Osteoblast (primary cell): Measurements from ENCODE around the gene ADGRB3. TPM values are rescaled to one million over a fixed set of nuclear protein-coding genes. Genes with fewer than 3 reads are reported as not detected.

Experiments used
- DNase-seq: peaks from one replicate; pipeline ENCODE4 v3.0.0; 2011; ENCODE audit warnings: low spot score, mixed read lengths; ENCODE audit not compliant: insufficient read length; ENCODE audit errors: missing footprints
- H2AFZ ChIP-seq: 2 replicates; pipeline ENCODE4 v1.6.0; 2011; ENCODE audit warnings: mild to moderate bottlenecking, low read length
- H3K27ac ChIP-seq: 2 replicates; pipeline ENCODE4 v1.5.1; 2011; ENCODE audit warnings: mild to moderate bottlenecking, low read depth, low read length, moderate library complexity
- H3K27me3 ChIP-seq: 2 replicates; pipeline ENCODE4 v1.6.0; 2012; ENCODE audit warnings: mild to moderate bottlenecking, control low read depth, inconsistent platforms, low read length, moderate library complexity; ENCODE audit not compliant: insufficient read depth
- H3K36me3 ChIP-seq: 2 replicates; pipeline ENCODE4 v1.5.1; 2011; ENCODE audit warnings: mild to moderate bottlenecking, low read length, control low read depth, moderate library complexity; ENCODE audit not compliant: insufficient read depth
- H3K4me1 ChIP-seq: 2 replicates; pipeline ENCODE4 v1.5.1; 2011; ENCODE audit warnings: mild to moderate bottlenecking, low read length, control low read depth, moderate library complexity; ENCODE audit not compliant: insufficient read depth
- H3K4me2 ChIP-seq: 2 replicates; pipeline ENCODE4 v1.6.0; 2011; ENCODE audit warnings: mild to moderate bottlenecking, low read length; ENCODE audit not compliant: insufficient read depth
- H3K4me3 ChIP-seq: fragments of 200-600 bp; sonication (generic); 3 replicates; pipeline ENCODE4 v1.5.1; 2012; ENCODE audit warnings: mild to moderate bottlenecking, low read length, inconsistent platforms; ENCODE audit not compliant: insufficient read depth
- H3K79me2 ChIP-seq: 2 replicates; pipeline ENCODE4 v1.6.0; 2012; ENCODE audit warnings: mild to moderate bottlenecking, low read length, control low read depth, inconsistent platforms; ENCODE audit not compliant: insufficient read depth
- H3K9me3 ChIP-seq: 2 replicates; pipeline ENCODE4 v1.5.1; 2011; ENCODE audit warnings: low read depth, low read length, control low read depth
- H4K20me1 ChIP-seq: 2 replicates; pipeline ENCODE4 v1.6.0; 2012; ENCODE audit warnings: mild to moderate bottlenecking, low read length, control low read depth; ENCODE audit not compliant: insufficient read depth
- CTCF ChIP-seq: IDR thresholded peaks from 2 replicates; pipeline ENCODE4 v1.5.1; 2011; ENCODE audit warnings: mild to moderate bottlenecking, low read depth, low read length, moderate library complexity; ENCODE audit errors: extremely low read depth
- total RNA-seq: library from RNA; depleted of rRNA; stranded (reverse); fragments of >200 nt; gene quantifications from 2 replicates; pipeline ENCODE4 v1.2.3, GENCODE V29; 2012

The ADGRB3 gene
- total RNA-seq, 1 donor = not detected

- Histone ChIP-seq H3K27me3 (no peaks in the 10 kb centered on the region), H3K4me2 (no peak overlapping the region), H3K9me3 (no peaks in the 10 kb centered on the region), H3K36me3 (no peaks in the 10 kb centered on the region), H3K27ac (no peak overlapping the region), H3K4me1 (no peaks in the 10 kb centered on the region), H2AFZ (no peak overlapping the region), H4K20me1 (no peaks in the 10 kb centered on the region), H3K79me2 (no peaks in the 10 kb centered on the region), H3K4me3 (no peak overlapping the region)
- TF ChIP-seq CTCF = no peak
- DNase-seq = no peak
Observed at GRCh38 chr6:68774843-68775242, 139.8 kb downstream of the ADGRB3 start.

GRCh38 chr6:68776354-68776753 lies 141.3 kb downstream of the ADGRB3 start:
- Histone ChIP-seq H3K4me3 (no peak overlapping the region), H3K36me3 (no peaks in the 10 kb centered on the region), H3K4me1 (no peaks in the 10 kb centered on the region), H2AFZ (no peak overlapping the region), H4K20me1 (no peaks in the 10 kb centered on the region), H3K27ac (no peak overlapping the region), H3K27me3 (no peaks in the 10 kb centered on the region), H3K9me3 (no peaks in the 10 kb centered on the region), H3K4me2 (no peak overlapping the region), H3K79me2 (no peaks in the 10 kb centered on the region)
- no peak for DNase-seq
- no peak for TF ChIP-seq CTCF

GRCh38 chr6:68777956-68778355 lies 142.9 kb downstream of the ADGRB3 start:
- no peak overlapping the region for H3K4me2 ChIP-seq
- H3K9me3 ChIP-seq = no peaks in the 10 kb centered on the region
- H3K27ac ChIP-seq = no peak overlapping the region
- no peak for TF ChIP-seq CTCF
- no peak overlapping the region for H3K4me3 ChIP-seq
- H3K79me2 ChIP-seq = no peaks in the 10 kb centered on the region
- no peak overlapping the region for H2AFZ ChIP-seq
- no peaks in the 10 kb centered on the region for H3K27me3 ChIP-seq
- no peak for DNase-seq
- H4K20me1 ChIP-seq = no peaks in the 10 kb centered on the region
- H3K4me1 ChIP-seq = no peaks in the 10 kb centered on the region
- no peaks in the 10 kb centered on the region for H3K36me3 ChIP-seq

GRCh38 chr6:68778356-68779020 lies 143.4 kb downstream of the ADGRB3 start:
- no peak overlapping the region for H2AFZ ChIP-seq
- peak; percentile 40 for TF ChIP-seq CTCF
- DNase-seq = no peak
- no peaks in the 10 kb centered on the region for H3K27me3 ChIP-seq
- no peak overlapping the region for H3K4me2 ChIP-seq
- H3K79me2 ChIP-seq = no peaks in the 10 kb centered on the region
- H3K36me3 ChIP-seq = no peaks in the 10 kb centered on the region
- H4K20me1 ChIP-seq = no peaks in the 10 kb centered on the region
- H3K4me3 ChIP-seq = no peak overlapping the region
- H3K4me1 ChIP-seq = no peaks in the 10 kb centered on the region
- no peaks in the 10 kb centered on the region for H3K9me3 ChIP-seq
- no peak overlapping the region for H3K27ac ChIP-seq
